Lower leg skin (tissue), 3 donors: ENCODE results near the gene CFAP65.

Source experiments
- CTCF ChIP-seq, 3 donors: fragments of 450-650 bp; IDR thresholded peaks; one replicate each; pipeline ENCODE4 v1.5.1; 2016; ENCODE audit warnings: antibody characterized with exemption in 3 of 3, mild to moderate bottlenecking in 3 of 3, moderate library complexity in 2 of 3
- POLR2A ChIP-seq, 2 donors: fragments of 450-650 bp; IDR thresholded peaks; one replicate each; pipeline ENCODE4 v1.6.1; 2016 to 2017; ENCODE audit warnings: antibody characterized with exemption in 2 of 2, mild to moderate bottlenecking in 1 of 2, moderate library complexity in 1 of 2

GRCh38 chr2:219023045-219023605 is 18.2 kb downstream of the CFAP65 start:
- TF ChIP-seq POLR2A (IDR thresholded peaks at IDR 0.05), result no peak
- TF ChIP-seq CTCF (IDR thresholded peaks at IDR 0.05), result no peak
